Erythroblast (primary cell): ENCODE measurements around the gene MBOAT7.

ENCODE experiments used
- DNase-seq, 2 experiments: peaks; one replicate each; lab custom pipeline; 2025; lab: John Stamatoyannopoulos, UW
- GATA1 ChIP-seq: IDR thresholded peaks from 2 replicates; pipeline ENCODE4 v1.6.1; 2011; ENCODE audit warnings: low read depth, mild to moderate bottlenecking, control low read depth, low read length, moderate library complexity
- POLR2A ChIP-seq: IDR thresholded peaks from 2 replicates; pipeline ENCODE4 v1.6.1; 2011; ENCODE audit warnings: mild to moderate bottlenecking, low read length

The MBOAT7 gene

DNA sequence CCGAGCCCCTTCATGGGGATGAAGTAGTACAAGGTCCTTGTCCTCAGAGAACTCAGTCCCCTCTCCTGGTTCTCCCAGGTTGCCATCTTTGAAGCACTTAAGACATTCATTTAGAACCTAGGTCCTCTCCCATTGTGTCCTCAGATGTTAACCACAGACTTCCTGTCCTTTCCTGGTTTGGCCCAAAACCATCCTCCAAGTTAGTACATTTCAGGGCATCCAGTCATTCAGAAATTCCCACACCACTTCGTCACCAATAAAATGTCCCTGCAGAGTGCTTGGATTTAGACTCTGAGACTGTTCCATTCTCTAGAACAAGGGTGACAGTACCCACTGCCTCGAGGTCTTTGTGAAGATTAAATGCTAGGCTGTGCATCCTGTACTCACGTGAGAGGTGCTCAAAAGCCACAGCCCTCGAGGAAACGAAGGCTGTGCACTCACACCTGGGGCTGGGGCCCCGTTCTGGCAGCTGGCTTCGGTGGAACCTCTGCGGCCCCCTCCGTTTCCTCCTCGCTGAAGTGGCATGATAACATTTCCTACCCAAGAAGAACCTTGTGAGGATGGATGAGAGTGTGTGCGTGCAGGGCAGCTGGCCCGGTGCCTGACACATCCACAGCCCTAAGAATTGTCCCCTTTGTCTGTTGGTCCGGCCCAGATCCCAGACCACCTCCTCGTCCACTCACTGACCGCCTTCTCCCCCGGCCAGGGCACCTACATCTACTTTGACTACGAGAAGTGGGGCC is 34.6 kb downstream of the MBOAT7 start:
- no peak for TF ChIP-seq GATA1
- no peak for TF ChIP-seq POLR2A
- DNase-seq, result no peak

DNA sequence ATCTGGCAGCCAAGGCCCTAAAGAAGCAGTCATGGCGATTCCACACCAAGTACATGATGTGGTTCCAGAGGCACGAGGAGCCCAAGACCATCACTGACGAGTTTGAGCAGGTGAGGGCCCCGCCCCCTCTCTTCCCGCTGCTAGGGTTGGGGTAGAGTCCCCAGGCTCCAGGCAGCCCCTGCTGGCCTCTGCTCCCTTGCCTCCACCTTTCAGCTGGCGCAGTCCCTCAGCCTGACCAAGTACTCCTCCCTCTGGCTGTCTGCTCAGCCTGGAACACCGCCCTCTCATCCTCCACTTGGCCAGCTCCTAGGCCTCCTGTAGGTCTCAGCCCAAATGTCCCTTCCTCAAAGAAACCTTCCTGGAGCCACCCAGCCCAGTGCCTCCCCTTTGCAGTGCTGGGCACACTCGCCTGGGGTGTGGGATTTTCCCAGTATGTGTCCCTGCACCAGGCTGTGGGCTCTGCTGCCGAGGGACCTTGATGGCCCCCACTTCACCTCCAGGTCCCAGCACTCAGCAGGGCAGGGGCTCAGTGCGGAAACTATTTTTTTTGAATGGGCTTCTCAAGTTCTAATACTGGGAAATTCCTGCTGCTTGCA is 35.6 kb downstream of the MBOAT7 start:
- DNase-seq, result no peak
- TF ChIP-seq GATA1 (no peak), POLR2A (no peak)

DNA sequence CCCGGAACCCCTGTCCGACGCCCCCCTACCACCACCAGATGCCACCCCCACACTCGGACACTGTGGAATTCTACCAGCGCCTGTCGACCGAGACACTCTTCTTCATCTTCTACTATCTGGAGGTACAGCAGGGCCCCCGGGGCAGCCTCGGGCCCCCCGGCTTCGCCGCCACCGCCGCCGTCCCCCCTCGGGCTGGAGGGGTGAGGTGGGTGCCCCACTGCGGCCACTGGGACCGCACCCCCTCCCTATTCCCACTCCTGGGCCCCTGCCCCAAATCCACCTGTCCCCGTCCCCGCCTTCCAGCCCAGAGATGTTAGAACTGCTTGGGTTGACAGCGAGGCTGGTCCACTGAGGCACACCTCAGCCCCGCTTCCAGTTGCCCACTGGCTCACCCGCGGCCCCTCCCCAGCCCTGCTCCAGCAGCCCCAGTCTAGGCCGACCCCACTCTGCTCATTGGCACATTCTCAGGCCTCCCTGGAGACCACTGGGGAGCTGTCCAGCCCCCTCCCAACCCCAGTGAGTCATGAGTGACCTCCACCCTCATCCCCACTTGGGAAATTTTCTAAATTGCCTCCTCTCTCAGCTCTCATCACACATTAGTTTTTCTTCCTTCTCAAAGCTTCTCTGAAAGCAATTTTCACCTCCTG is 36.4 kb downstream of the MBOAT7 start:
- TF ChIP-seq GATA1, result no peak
- no peak for TF ChIP-seq POLR2A
- no peak for DNase-seq

DNA sequence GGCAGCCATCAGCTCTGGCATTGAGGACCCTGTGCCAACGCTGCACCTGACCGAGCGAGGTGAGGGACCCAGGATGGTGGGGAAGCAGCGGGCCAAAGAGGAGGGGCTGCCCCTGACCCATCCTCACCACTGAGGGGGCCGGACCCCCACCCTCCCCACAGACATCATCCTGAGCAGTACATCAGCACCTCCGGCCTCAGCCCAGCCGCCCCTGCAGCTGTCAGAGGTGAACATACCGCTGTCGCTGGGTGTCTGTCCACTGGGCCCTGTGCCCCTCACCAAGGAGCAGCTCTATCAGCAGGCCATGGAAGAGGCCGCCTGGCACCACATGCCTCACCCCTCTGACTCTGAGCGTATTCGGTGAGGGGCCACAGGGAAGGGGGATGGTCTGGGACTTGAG is 37.1 kb downstream of the MBOAT7 start:
- no peak for TF ChIP-seq POLR2A
- no peak for TF ChIP-seq GATA1
- no peak for DNase-seq

DNA sequence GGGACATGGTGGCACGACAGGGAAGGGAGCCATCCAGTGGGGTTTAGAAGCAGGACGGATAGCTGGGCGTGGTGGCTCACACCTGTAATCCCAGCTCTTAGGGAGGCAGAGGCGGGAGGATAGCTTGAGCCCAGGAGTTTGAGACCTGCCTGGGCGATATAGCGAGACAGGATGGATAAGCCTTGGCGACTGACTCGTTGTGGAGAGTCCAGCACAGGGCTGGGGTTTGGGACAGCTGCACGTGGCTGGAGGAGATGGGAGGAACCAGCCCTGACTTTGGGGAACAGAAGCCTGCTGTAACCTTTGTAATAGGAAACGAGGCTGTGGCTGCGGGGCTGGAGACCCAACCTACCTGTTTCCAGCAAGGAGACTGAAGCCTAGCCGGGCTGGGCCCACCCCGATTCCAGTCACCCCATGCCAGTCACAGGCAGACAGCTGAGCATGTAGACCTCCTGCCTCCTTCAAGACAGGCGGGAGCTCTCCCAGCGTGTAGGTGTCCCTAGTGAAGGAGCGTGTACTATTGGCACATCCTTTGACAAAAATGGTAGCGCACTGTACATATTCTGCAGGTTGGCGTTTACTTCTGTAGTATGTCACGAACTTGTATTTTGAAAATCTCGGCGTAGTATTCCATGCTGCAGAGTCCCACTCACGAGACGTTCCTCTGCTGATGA is 37.9 kb downstream of the MBOAT7 start:
- TF ChIP-seq GATA1 (no peak), POLR2A (no peak)
- DNase-seq, result no peak

DNA sequence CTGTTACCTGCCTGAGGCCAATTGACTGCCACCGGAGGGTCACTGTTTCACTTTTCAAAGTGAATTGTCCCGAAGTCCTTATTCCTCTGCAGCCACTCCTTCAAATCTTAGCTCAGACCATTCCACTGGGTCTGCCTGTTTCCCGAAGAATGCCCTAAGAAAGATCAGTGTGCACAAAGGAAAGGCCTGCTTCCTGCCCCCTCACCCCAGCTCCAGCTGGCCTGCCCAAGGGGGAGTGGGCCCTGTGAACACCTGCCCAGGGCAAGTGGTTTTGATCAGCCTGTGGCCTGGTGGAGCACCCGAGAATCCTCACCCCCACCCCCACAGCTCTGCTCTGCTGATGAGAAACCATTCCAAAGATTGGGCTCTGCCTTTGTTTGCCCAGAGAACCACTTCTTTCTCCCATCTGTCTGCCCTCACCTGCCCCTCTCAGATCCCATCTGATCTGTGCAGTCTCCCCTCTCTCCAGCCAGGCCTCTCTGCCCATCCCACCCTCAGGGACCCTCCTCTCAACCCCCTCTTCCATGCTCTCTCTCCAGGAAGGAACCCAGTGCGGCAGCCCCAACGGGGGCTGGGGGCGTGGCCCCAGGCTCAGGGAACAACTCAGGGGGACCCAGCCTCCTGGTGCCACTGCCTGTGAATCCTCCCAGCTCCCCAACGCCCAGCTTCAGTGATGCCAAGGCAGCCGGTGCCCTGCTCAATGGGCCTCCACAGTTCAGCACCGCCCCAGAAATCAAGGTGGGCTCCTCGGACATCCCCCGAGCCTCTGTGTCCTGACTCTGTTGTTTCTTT is 40.2 kb downstream of the MBOAT7 start:
- no peak for TF ChIP-seq GATA1
- TF ChIP-seq POLR2A, result no peak
- DNase-seq, result no peak

DNA sequence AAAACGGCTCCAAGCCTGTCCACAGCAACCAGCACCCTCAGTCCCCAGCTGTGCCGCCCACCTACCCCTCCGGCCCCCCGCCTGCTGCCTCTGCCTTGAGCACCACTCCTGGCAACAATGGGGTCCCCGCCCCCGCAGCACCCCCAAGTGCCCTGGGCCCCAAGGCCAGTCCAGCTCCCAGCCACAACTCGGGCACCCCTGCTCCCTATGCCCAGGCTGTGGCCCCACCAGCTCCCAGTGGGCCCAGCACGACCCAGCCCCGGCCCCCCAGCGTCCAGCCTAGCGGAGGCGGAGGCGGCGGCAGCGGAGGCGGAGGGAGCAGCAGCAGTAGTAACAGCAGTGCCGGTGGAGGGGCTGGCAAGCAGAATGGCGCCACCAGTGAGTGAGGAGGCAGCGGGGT is 41.2 kb downstream of the MBOAT7 start:
- TF ChIP-seq POLR2A (no peak), GATA1 (no peak)
- no peak for DNase-seq

DNA sequence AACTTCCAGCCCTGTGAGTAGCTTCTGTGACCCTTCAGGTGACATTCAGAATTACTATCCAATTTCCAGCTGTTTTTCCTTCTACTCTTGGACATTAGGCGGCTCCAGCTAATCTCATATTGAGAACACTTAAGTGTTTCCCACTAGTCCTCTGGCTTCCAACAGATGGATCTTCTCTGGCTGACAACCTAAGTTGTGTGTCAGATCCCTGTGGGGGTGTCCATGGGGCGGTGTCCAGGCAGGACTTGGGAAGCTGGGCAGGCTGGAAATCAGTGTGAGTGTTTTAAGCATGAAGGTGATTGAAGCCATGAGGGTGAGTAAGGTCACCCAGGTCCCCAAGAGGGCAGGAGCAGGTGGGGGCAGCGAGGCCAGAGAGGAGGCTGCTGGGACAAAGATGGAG is 41.7 kb downstream of the MBOAT7 start:
- TF ChIP-seq GATA1 (no peak), POLR2A (no peak)
- no peak for DNase-seq

DNA sequence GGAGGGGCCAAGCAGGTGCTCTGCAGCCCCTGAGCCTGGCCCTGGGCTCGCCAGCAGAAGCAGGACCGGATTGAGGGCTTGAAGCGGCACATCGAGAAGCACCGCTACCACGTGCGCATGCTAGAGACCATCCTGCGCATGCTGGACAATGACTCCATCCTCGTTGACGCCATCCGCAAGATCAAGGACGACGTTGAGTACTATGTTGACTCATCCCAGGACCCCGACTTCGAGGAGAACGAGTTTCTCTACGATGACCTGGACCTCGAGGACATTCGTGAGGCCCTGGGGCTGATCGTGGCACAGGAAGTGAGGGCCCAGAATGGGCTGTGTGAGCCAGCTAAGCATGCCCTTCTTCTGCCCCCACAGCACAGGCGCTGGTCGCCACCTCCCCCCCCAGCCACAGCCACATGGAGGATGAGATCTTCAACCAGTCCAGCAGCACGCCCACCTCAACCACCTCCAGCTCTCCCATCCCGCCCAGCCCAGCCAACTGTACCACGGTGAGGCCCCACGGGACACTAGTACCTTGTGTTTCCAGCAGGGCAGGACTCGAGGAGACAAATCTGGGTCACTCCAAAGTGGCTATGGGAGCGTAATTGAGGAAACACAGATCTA is 43.7 kb downstream of the MBOAT7 start:
- DNase-seq, result no peak
- TF ChIP-seq GATA1, result no peak
- no peak for TF ChIP-seq POLR2A

DNA sequence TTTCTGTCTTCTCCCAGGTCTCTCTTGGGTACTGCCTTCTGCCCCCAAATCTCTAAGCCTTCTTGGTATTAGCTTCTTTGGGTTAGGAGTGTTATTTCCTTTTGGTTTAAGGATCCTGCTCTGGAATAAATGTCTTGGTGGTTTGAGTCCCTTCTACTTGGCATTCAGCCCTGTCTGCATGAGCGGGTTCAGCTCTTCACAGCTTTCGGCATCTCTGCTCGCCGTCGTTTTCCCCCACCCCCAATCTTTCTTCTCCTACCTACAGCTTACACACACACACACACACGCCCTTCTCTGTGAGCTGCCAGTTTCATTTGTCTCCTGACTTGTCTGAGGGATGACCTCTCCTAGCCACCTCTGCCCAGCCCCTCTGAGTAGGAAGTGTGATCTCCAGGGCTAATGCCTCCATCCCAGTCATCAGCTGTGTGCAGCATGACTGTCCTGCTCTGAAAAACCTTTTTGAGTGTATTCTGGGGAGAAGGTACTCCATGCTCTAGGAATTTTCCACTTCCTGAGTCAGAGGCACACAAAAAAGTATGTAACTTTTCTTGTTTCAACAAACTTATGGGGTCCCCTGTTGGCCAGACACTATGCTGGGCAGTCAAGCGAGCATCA is 47.1 kb downstream of the MBOAT7 start:
- TF ChIP-seq GATA1 (no peak), POLR2A (no peak)
- DNase-seq, result no peak

DNA sequence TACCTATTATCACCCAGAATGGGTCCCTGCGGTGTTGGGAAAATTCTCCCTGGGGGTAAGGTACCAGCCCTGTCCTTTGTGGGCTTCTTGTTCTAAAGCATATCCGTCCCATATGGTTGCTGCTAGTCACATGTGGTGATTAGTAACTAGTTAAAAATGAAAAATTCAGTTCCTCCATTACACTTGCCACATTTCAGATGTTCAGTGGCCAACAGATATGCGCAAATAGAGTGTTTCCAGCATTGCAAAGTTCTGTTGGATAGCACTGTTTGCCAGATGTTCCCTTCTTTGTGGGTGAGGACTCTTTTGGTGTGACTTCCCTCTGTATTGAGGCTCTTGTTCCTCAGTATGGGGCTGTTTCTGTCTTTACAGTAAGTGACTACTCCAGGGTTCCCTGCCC is 48.0 kb downstream of the MBOAT7 start:
- TF ChIP-seq GATA1, result no peak
- TF ChIP-seq POLR2A, result no peak
- no peak for DNase-seq

DNA sequence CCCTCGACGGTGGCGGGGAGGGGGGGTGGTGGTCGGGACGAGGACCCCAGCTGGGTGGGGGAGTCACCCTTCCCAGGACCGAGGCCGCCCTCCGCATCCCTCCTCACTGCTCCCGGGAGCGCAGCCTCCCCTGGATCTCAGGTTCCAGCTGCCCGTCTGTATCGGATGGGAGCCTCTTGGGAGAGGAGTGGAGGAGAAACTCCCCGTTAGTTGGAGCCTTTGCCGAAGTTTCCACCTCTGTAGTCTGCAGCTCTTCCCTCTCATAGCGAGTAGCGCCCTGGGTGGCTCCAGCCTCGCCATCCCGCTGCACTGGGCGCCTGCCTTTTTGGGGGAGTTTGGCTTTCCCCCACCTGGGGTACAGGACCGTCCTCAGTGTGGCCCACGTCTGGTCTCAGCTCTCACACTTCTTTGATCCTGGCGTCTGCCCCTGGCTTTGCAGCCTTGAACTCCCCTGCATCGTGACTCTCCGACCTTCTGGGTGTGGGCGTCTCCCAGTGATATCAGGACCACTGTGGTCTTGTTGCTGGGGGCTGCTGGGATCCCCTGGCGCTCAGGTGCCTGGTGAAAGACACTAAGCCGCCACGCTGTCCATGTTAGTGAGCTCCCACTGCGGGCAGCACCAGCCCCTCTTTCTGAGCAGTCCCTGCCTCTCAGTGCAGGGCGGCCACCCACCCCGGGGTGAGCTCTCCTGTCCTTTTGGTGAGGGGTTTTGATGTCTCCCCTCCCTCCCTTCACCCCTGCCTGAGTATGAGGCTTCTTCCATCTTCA is 50.7 kb downstream of the MBOAT7 start:
- TF ChIP-seq POLR2A, result no peak
- no peak for TF ChIP-seq GATA1
- peak; percentile 33 to 46 for DNase-seq
